Vagina (tissue), 2 donors: ENCODE results near the gene GJB2. TPM values are rescaled to one million over a fixed set of nuclear protein-coding genes. Genes with fewer than 3 reads are reported as not detected.

Source experiments
- DNase-seq, 2 donors: peaks; one replicate each; pipeline ENCODE4 v3.0.0-alpha.2; 2017; ENCODE audit errors: extremely low spot score in 2 of 2
- H3K27ac ChIP-seq: fragments of 200-600 bp; sonication (generic); one replicate; pipeline ENCODE4 v1.5.1; 2019
- H3K27me3 ChIP-seq: fragments of 200-600 bp; sonication (generic); one replicate; pipeline ENCODE4 v1.5.1; 2019
- H3K36me3 ChIP-seq, 2 donors: fragments of 200-600 bp; sonication (generic); one replicate each; pipeline ENCODE4 v1.5.1; 2017 to 2019
- H3K4me1 ChIP-seq: fragments of 200-600 bp; sonication (generic); one replicate; pipeline ENCODE4 v1.5.1; 2019
- H3K4me3 ChIP-seq, 2 donors: fragments of 200-600 bp; sonication (generic); 1 replicate in 1 of 2; 2 replicates in 1 of 2; pipeline ENCODE4 v1.5.1; 2016 to 2019
- H3K9me3 ChIP-seq: fragments of 200-600 bp; sonication (generic); one replicate; pipeline ENCODE4 v1.5.1; 2019
- POLR2A ChIP-seq, 2 donors: fragments of 450-650 bp; IDR thresholded peaks; one replicate each; pipeline ENCODE4 v1.6.1; 2017; ENCODE audit warnings: antibody characterized with exemption in 2 of 2, mild to moderate bottlenecking in 2 of 2, moderate library complexity in 2 of 2
- POLR2AphosphoS5 ChIP-seq, 2 donors: sonication (generic); formaldehyde crosslinking; IDR thresholded peaks; one replicate each; pipeline ENCODE4 v1.9.0; 2017; ENCODE audit warnings: antibody characterized with exemption in 2 of 2, mild to moderate bottlenecking in 2 of 2, low read depth in 1 of 2; ENCODE audit not compliant: insufficient read depth in 1 of 2
- intact Hi-C: fragments of 100-400 bp; cut with DNase I; formaldehyde crosslinking; loops from one replicate; pipeline ENCODE4 v1.15.1; 2023
- total RNA-seq: library from RNA; depleted of rRNA; stranded (reverse); fragments of >200 nt; gene quantifications from one replicate; pipeline ENCODE4 v1.2.3, GENCODE V29; 2016
- TF ChIP-seq, protein P1 (sequence below), 3 experiments: fragments of 450-650 bp in 2 of 3; fragments of 200-600 bp in 1 of 3; sonication (generic) in 1 of 3; IDR thresholded peaks; one replicate each; pipeline ENCODE4 v1.5.1; 2017 to 2019; ENCODE audit warnings: antibody characterized with exemption in 3 of 3, mild to moderate bottlenecking in 2 of 3, moderate library complexity in 2 of 3

GJB2 gene
- total RNA-seq, 1 donor from 2014 or later: 217 TPM

DNA sequence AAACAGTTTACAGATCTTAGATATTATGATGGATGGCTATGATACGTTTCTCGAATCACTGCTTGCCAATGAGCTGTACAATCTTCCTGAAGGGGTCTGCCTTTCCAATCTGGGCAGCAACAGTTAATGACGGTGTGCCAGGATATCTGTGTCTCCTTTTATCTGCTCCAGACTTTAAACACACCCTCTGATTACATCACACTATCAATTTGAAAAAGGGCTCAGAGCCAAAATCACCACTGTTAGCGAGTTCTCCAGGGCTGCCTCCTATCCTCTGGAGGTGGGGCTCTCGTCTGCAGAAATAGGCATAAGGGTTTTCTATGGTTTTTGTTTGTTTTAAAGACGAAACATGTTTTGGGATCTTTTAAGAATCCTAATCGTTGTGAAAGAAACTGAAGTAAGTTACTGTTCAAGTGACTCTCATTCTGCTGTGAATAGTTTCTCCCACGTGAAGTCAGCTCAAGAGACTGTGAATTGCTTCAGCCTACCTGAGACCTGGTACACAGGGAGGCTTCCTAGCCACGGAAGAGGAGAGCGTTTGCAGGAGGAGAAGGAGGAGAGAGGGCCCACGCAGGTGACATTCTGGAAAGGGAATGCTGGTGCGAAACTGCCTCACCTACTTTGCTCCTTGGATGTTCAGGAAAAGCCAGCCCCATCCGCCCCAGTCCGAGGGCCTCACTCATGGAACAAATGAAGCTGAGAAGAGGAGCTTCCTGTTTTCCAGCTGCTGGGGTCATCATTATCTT is 16.7 kb downstream of the GJB2 start:
- intact Hi-C loops: no loop called here

DNA sequence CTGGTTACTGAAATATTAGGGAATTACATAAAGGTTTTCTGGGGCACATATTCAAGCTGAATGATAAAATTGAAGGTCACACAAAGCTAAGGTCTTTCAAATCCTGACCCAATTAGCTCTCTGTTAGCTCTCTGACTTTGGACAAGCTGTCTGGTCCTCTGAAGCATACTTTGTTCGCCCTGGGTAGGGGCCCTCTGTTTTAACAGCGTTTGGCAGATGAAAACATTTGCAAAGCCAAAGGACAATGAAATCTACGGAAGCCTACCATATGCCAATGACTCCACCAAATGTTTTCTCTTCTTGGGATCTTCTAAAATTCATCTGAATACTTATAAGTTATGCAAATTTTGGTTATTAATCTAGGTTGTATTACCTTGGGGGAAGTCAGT is 17.3 kb downstream of the GJB2 start:
- H3K4me3 ChIP-seq: no peak overlapping the region
- intact Hi-C loops: no loop called here
- H3K4me1 ChIP-seq: peaks cover 18% of the 10 kb centered on the region
- no peak overlapping the region for H3K27ac ChIP-seq
- H3K27me3 ChIP-seq: no peaks in the 10 kb centered on the region
- H3K9me3 ChIP-seq: no peaks in the 10 kb centered on the region
- TF ChIP-seq, protein P1, sequence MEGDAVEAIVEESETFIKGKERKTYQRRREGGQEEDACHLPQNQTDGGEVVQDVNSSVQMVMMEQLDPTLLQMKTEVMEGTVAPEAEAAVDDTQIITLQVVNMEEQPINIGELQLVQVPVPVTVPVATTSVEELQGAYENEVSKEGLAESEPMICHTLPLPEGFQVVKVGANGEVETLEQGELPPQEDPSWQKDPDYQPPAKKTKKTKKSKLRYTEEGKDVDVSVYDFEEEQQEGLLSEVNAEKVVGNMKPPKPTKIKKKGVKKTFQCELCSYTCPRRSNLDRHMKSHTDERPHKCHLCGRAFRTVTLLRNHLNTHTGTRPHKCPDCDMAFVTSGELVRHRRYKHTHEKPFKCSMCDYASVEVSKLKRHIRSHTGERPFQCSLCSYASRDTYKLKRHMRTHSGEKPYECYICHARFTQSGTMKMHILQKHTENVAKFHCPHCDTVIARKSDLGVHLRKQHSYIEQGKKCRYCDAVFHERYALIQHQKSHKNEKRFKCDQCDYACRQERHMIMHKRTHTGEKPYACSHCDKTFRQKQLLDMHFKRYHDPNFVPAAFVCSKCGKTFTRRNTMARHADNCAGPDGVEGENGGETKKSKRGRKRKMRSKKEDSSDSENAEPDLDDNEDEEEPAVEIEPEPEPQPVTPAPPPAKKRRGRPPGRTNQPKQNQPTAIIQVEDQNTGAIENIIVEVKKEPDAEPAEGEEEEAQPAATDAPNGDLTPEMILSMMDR (IDR thresholded peaks at IDR 0.05): no peak
- TF ChIP-seq POLR2A (IDR thresholded peaks at IDR 0.05) (no peak), POLR2AphosphoS5 (IDR thresholded peaks at IDR 0.05; ENCODE audit: insufficient read depth in 1 of 2, low read depth in 1 of 2) (no peak)
- DNase-seq: no peak
- H3K36me3 ChIP-seq: no peaks in the 10 kb centered on the region

More for the DNA sequence above, 16.7 kb downstream of the GJB2 start:
- DNase-seq: no peak
- no peak overlapping the region for H3K4me3 ChIP-seq
- H3K4me1 ChIP-seq: peaks cover 18% of the 10 kb centered on the region
- H3K27me3 ChIP-seq: no peaks in the 10 kb centered on the region
- no peaks in the 10 kb centered on the region for H3K36me3 ChIP-seq
- TF ChIP-seq POLR2AphosphoS5 (IDR thresholded peaks at IDR 0.05; ENCODE audit: insufficient read depth in 1 of 2, low read depth in 1 of 2) (no peak), POLR2A (IDR thresholded peaks at IDR 0.05) (no peak)
- TF ChIP-seq, protein P1 (IDR thresholded peaks at IDR 0.05): no peak
- H3K27ac ChIP-seq: no peak overlapping the region
- H3K9me3 ChIP-seq: no peaks in the 10 kb centered on the region

GRCh38 chr13:20174656-20175405 is 17.9 kb downstream of the GJB2 start:
- Histone ChIP-seq H3K4me3 (no peak overlapping the region), H3K4me1 (peaks cover 18% of the 10 kb centered on the region), H3K36me3 (no peaks in the 10 kb centered on the region), H3K27ac (peak overlapping the region; percentile 26), H3K27me3 (no peaks in the 10 kb centered on the region), H3K9me3 (no peaks in the 10 kb centered on the region)
- TF ChIP-seq, protein P1 (IDR thresholded peaks at IDR 0.05): no peak
- no peak for TF ChIP-seq POLR2A (IDR thresholded peaks at IDR 0.05)
- peak; percentile 70 to 75 for TF ChIP-seq POLR2AphosphoS5 (IDR thresholded peaks at IDR 0.05; ENCODE audit: insufficient read depth in 1 of 2, low read depth in 1 of 2)
- intact Hi-C loops: no loop called here
- peak in 1 of 2 donors; percentile 94 for DNase-seq

DNA sequence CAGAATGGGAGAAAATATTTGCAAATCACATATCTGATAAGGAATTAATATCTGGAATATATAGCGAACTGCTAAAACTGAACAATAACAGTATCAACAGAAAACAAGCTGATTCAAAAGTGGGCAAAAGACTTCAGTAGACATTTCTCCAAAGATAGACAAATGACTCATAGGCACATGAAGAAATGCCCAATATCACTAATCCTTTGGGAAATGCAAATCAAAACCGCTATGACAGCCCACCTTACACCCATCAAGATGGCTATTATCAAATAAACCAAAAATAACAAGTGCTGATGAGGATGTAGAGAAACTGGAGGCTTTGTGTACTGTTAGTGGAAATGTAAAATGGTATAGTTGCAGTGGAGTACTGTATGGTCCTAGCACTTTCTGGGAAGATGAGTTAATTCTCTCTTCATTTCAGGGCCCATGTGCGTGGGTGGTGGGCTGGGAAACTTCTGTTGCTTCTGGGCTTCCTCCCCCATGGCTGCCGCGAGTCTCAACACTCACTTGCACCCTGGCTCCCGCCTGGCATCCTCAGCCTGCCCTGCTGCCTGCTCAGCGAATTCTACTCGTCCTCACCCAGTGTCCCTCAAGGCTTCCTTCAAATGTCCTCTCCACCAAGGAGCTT is 19.5 kb downstream of the GJB2 start:
- Histone ChIP-seq H3K9me3 (no peaks in the 10 kb centered on the region), H3K4me3 (no peak overlapping the region), H3K27me3 (no peaks in the 10 kb centered on the region), H3K36me3 (no peaks in the 10 kb centered on the region), H3K4me1 (peaks cover 18% of the 10 kb centered on the region), H3K27ac (no peak overlapping the region)
- intact Hi-C loops: no loop called here
- no peak for DNase-seq
- TF ChIP-seq POLR2A (IDR thresholded peaks at IDR 0.05): no peak

DNA sequence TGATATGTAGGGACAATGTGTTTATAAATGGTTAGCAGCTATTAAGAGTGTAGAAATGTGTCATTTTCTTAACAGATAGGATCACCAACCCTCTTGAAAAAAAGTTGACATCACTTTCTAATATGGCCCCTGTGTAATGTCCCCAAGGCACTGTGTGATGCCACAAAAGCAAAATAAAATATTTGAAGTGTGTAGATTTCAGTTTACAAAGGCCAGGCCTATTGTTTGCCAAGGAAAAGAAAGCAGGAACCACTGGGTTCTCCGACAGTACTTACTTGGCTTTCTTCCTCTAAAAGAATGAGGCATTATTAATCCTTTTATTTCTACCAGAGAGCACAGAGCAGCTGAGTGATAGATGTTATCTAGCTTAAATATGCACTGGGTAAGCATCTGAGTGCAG is 21.4 kb downstream of the GJB2 start:
- no peak overlapping the region for H3K4me3 ChIP-seq
- H3K27ac ChIP-seq: no peak overlapping the region
- no peaks in the 10 kb centered on the region for H3K9me3 ChIP-seq
- intact Hi-C loops: no loop called here
- DNase-seq: no peak
- H3K4me1 ChIP-seq: peaks cover 18% of the 10 kb centered on the region
- TF ChIP-seq, protein P1 (IDR thresholded peaks at IDR 0.05): no peak
- TF ChIP-seq POLR2AphosphoS5 (IDR thresholded peaks at IDR 0.05; ENCODE audit: insufficient read depth in 1 of 2, low read depth in 1 of 2): no peak
- H3K36me3 ChIP-seq: no peaks in the 10 kb centered on the region
- no peaks in the 10 kb centered on the region for H3K27me3 ChIP-seq
